Measurements from ENCODE around the gene NEFH.
A peak's percentile ranks its signal among the peaks of the same experiment; 100 is the strongest.

The NEFH gene

GRCh38 chr22:29463629-29464028, 16.4 kb upstream of the NEFH start:
- no peak overlapping the region for H3K9ac ChIP-seq (ENCODE audit: low read depth in 1 of 2, low read length in 2 of 2)
- no peaks in the 10 kb centered on the region for H3K9me3 ChIP-seq (ENCODE audit: control insufficient read depth in 2 of 2, low read length in 2 of 2)
- H3K27me3 ChIP-seq (ENCODE audit: control insufficient read depth in 2 of 2, insufficient read depth in 2 of 2, low read length in 2 of 2): peaks cover 4% of the 10 kb centered on the region in 2 donors
- no peak overlapping the region for H3K27ac ChIP-seq (ENCODE audit: low read depth in 2 of 2, low read length in 2 of 2)
- no peak overlapping the region for H3K4me3 ChIP-seq (ENCODE audit: low read length in 2 of 2)
- no peaks in the 10 kb centered on the region for H3K36me3 ChIP-seq (ENCODE audit: control insufficient read depth in 2 of 2, insufficient read depth in 2 of 2, low read length in 2 of 2)
- H3K4me1 ChIP-seq (ENCODE audit: control insufficient read depth in 2 of 2, insufficient read depth in 2 of 2, low read length in 2 of 2): no peaks in the 10 kb centered on the region

DNA sequence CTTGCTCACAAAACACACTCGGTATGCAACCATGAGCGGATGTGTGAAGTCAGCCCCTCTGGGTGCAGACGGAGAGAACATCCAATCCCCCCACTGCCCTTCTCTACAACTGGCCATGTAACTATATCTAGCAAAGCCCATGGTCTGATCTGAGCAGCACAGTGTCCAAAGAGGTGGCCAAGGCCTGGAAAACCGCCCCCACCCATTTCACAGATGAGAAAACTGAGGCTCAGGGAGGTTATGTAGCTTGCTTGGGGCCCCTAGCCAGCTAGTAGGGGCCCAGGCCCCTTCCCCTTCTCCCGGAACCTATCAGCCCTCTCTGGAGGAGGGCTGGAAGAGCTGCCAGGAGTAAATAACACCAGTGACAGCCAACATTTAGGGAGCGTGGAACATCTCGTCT, 15.4 kb upstream of the NEFH start:
- Histone ChIP-seq H3K4me3 (ENCODE audit: low read length in 2 of 2) (no peak overlapping the region), H3K4me1 (ENCODE audit: control insufficient read depth in 2 of 2, insufficient read depth in 2 of 2, low read length in 2 of 2) (no peaks in the 10 kb centered on the region), H3K9ac (ENCODE audit: low read depth in 1 of 2, low read length in 2 of 2) (no peak overlapping the region), H3K36me3 (ENCODE audit: control insufficient read depth in 2 of 2, insufficient read depth in 2 of 2, low read length in 2 of 2) (no peaks in the 10 kb centered on the region), H3K27ac (ENCODE audit: low read depth in 2 of 2, low read length in 2 of 2) (no peak overlapping the region), H3K9me3 (ENCODE audit: control insufficient read depth in 2 of 2, low read length in 2 of 2) (no peaks in the 10 kb centered on the region), H3K27me3 (ENCODE audit: control insufficient read depth in 2 of 2, insufficient read depth in 2 of 2, low read length in 2 of 2) (peaks cover 7 to 11% of the 10 kb centered on the region in 2 donors)

- Histone ChIP-seq H3K27ac (ENCODE audit: low read depth in 2 of 2, low read length in 2 of 2) (no peak overlapping the region), H3K9ac (ENCODE audit: low read depth in 1 of 2, low read length in 2 of 2) (no peak overlapping the region), H3K36me3 (ENCODE audit: control insufficient read depth in 2 of 2, insufficient read depth in 2 of 2, low read length in 2 of 2) (no peaks in the 10 kb centered on the region), H3K9me3 (ENCODE audit: control insufficient read depth in 2 of 2, low read length in 2 of 2) (no peaks in the 10 kb centered on the region), H3K4me3 (ENCODE audit: low read length in 2 of 2) (peak overlapping the region in 1 of 2 donors; percentile 22), H3K4me1 (ENCODE audit: control insufficient read depth in 2 of 2, insufficient read depth in 2 of 2, low read length in 2 of 2) (peaks cover 0 to 3% of the 10 kb centered on the region in 2 donors), H3K27me3 (ENCODE audit: control insufficient read depth in 2 of 2, insufficient read depth in 2 of 2, low read length in 2 of 2) (peaks cover 16 to 17% of the 10 kb centered on the region in 2 donors)
These were observed 10.3 kb upstream of the NEFH start for GRCh38 chr22:29469755-29470154.

DNA sequence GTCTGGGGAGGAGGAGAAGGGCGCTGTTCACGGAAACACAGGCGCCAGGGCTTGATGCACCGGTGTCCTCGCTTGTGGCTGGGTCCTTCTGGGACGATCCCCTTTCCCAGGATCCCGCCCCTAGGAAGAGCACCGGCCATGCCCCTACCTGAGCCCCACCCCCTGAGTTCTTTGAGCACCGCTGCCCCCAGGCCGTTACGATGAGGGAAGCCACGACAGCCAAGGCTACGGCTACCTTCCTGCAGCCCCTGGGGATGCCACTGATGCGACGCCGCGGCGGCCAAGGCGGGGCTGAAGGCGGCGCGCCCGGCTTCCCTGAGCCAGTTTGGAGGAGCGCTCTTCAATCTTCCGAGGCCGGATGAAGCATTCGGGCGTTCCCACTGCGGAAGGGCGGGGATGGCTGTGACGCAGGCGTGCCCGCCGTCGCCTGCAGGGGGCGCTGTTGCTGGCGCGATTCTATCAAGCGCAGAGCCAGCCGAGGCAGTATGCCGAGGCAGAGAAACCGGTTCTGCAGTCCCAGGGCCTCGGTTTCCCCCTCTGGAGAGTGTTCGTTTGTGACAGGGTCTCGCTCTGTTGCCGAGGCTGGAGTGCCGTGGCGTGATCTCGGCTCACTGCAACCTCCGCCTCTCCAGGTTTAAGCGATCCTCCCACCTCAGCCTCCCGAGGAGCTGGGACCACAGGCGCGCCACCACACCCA, 9.7 kb upstream of the NEFH start:
- Histone ChIP-seq H3K9me3 (ENCODE audit: control insufficient read depth in 2 of 2, low read length in 2 of 2) (no peaks in the 10 kb centered on the region), H3K4me1 (ENCODE audit: control insufficient read depth in 2 of 2, insufficient read depth in 2 of 2, low read length in 2 of 2) (peaks cover 0 to 3% of the 10 kb centered on the region in 2 donors), H3K27ac (ENCODE audit: low read depth in 2 of 2, low read length in 2 of 2) (no peak overlapping the region), H3K36me3 (ENCODE audit: control insufficient read depth in 2 of 2, insufficient read depth in 2 of 2, low read length in 2 of 2) (no peaks in the 10 kb centered on the region), H3K27me3 (ENCODE audit: control insufficient read depth in 2 of 2, insufficient read depth in 2 of 2, low read length in 2 of 2) (peaks cover 16 to 17% of the 10 kb centered on the region in 2 donors), H3K4me3 (ENCODE audit: low read length in 2 of 2) (peak overlapping the region; percentile 22 to 42), H3K9ac (ENCODE audit: low read depth in 1 of 2, low read length in 2 of 2) (no peak overlapping the region)

- H3K4me3 ChIP-seq (ENCODE audit: low read length in 2 of 2): no peak overlapping the region
- H3K27me3 ChIP-seq (ENCODE audit: control insufficient read depth in 2 of 2, insufficient read depth in 2 of 2, low read length in 2 of 2): peaks cover 22 to 25% of the 10 kb centered on the region in 2 donors
- H3K27ac ChIP-seq (ENCODE audit: low read depth in 2 of 2, low read length in 2 of 2): no peak overlapping the region
- H3K36me3 ChIP-seq (ENCODE audit: control insufficient read depth in 2 of 2, insufficient read depth in 2 of 2, low read length in 2 of 2): no peaks in the 10 kb centered on the region
- H3K9me3 ChIP-seq (ENCODE audit: control insufficient read depth in 2 of 2, low read length in 2 of 2): no peaks in the 10 kb centered on the region
- no peak overlapping the region for H3K9ac ChIP-seq (ENCODE audit: low read depth in 1 of 2, low read length in 2 of 2)
- peaks cover 0 to 3% of the 10 kb centered on the region in 2 donors for H3K4me1 ChIP-seq (ENCODE audit: control insufficient read depth in 2 of 2, insufficient read depth in 2 of 2, low read length in 2 of 2)
These were observed 7.0 kb upstream of the NEFH start for GRCh38 chr22:29473001-29473400.

DNA sequence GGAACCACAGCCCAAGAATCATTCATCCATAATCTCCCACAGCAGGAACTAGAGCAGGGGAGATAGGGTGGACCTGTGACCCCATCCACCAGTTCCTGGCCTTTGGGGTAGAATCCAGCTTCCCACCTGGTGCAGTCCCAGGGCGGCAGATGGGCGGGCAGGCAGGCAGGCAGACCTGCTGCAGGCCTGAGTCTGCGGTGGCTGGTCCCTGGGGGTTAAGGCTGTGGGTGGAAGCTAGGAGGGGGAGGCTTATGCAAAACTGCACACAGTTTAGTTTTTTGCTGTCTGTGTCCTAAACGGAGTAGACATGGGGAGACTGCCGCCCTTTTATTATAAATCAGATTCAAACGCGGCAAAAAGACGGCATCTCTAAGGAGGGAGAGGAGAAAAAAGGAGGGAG, 4.5 kb upstream of the NEFH start:
- Histone ChIP-seq H3K9me3 (ENCODE audit: control insufficient read depth in 2 of 2, low read length in 2 of 2) (no peaks in the 10 kb centered on the region), H3K36me3 (ENCODE audit: control insufficient read depth in 2 of 2, insufficient read depth in 2 of 2, low read length in 2 of 2) (no peaks in the 10 kb centered on the region), H3K4me1 (ENCODE audit: control insufficient read depth in 2 of 2, insufficient read depth in 2 of 2, low read length in 2 of 2) (peaks cover 0 to 4% of the 10 kb centered on the region in 2 donors), H3K9ac (ENCODE audit: low read depth in 1 of 2, low read length in 2 of 2) (no peak overlapping the region), H3K4me3 (ENCODE audit: low read length in 2 of 2) (no peak overlapping the region), H3K27me3 (ENCODE audit: control insufficient read depth in 2 of 2, insufficient read depth in 2 of 2, low read length in 2 of 2) (peaks cover 28 to 31% of the 10 kb centered on the region in 2 donors), H3K27ac (ENCODE audit: low read depth in 2 of 2, low read length in 2 of 2) (no peak overlapping the region)

DNA sequence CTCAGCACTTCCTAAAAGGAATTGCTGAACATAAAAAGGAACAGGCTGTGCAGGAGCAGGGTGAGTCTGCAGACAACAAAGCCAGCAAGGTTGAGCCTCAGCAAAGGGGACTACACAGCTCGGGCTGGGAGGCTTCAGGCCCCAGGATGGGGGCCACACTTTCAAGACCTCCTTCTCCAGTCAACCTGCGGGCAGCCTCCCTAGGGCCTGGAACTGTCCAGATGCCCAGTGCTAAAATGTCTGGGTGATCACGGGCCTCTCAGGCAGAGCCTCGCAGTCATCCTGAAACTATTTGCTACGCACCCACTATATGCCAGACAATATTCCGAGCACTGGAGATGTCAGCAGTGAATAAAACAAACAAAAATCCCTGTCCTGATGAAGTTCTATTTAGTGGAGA, 3.9 kb upstream of the NEFH start:
- H3K27ac ChIP-seq (ENCODE audit: low read depth in 2 of 2, low read length in 2 of 2): no peak overlapping the region
- peaks cover 34 to 35% of the 10 kb centered on the region in 2 donors for H3K27me3 ChIP-seq (ENCODE audit: control insufficient read depth in 2 of 2, insufficient read depth in 2 of 2, low read length in 2 of 2)
- peaks cover 0 to 4% of the 10 kb centered on the region in 2 donors for H3K4me1 ChIP-seq (ENCODE audit: control insufficient read depth in 2 of 2, insufficient read depth in 2 of 2, low read length in 2 of 2)
- no peaks in the 10 kb centered on the region for H3K9me3 ChIP-seq (ENCODE audit: control insufficient read depth in 2 of 2, low read length in 2 of 2)
- H3K36me3 ChIP-seq (ENCODE audit: control insufficient read depth in 2 of 2, insufficient read depth in 2 of 2, low read length in 2 of 2): no peaks in the 10 kb centered on the region
- no peak overlapping the region for H3K4me3 ChIP-seq (ENCODE audit: low read length in 2 of 2)
- no peak overlapping the region for H3K9ac ChIP-seq (ENCODE audit: low read depth in 1 of 2, low read length in 2 of 2)

DNA sequence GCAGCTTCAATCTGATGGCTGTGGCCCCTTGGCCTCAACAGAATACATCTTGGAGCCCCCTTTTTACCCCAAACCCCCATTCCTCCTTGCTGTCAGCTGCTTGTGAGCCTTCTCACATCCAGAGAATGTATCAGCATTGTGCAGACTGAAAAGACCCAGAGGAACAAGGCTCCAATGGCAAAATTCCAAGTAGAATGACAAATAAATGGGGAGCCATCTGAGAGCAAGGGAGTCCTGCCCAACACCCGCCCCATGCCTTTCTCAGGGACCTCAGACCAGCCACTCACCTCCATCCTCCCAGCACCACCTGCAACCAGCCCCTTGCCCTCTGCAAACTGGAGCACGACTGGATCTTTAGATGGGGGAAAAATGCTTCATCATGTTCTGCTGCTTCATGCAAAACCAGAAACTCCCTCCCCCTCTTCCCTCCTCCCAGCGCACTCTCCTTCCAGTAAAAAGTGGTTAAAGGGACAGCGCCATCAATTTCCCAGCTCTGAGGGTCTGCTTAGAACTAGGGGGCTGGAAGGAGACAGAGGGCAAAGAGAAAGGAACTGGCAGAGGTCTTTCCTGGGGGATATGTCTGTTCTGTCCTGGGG, 2.2 kb upstream of the NEFH start:
- Histone ChIP-seq H3K9ac (ENCODE audit: low read depth in 1 of 2, low read length in 2 of 2) (no peak overlapping the region), H3K4me3 (ENCODE audit: low read length in 2 of 2) (no peak overlapping the region), H3K4me1 (ENCODE audit: control insufficient read depth in 2 of 2, insufficient read depth in 2 of 2, low read length in 2 of 2) (peaks cover 0 to 4% of the 10 kb centered on the region in 2 donors), H3K9me3 (ENCODE audit: control insufficient read depth in 2 of 2, low read length in 2 of 2) (no peaks in the 10 kb centered on the region), H3K27ac (ENCODE audit: low read depth in 2 of 2, low read length in 2 of 2) (no peak overlapping the region), H3K27me3 (ENCODE audit: control insufficient read depth in 2 of 2, insufficient read depth in 2 of 2, low read length in 2 of 2) (peaks cover 35 to 43% of the 10 kb centered on the region in 2 donors), H3K36me3 (ENCODE audit: control insufficient read depth in 2 of 2, insufficient read depth in 2 of 2, low read length in 2 of 2) (no peaks in the 10 kb centered on the region)

DNA sequence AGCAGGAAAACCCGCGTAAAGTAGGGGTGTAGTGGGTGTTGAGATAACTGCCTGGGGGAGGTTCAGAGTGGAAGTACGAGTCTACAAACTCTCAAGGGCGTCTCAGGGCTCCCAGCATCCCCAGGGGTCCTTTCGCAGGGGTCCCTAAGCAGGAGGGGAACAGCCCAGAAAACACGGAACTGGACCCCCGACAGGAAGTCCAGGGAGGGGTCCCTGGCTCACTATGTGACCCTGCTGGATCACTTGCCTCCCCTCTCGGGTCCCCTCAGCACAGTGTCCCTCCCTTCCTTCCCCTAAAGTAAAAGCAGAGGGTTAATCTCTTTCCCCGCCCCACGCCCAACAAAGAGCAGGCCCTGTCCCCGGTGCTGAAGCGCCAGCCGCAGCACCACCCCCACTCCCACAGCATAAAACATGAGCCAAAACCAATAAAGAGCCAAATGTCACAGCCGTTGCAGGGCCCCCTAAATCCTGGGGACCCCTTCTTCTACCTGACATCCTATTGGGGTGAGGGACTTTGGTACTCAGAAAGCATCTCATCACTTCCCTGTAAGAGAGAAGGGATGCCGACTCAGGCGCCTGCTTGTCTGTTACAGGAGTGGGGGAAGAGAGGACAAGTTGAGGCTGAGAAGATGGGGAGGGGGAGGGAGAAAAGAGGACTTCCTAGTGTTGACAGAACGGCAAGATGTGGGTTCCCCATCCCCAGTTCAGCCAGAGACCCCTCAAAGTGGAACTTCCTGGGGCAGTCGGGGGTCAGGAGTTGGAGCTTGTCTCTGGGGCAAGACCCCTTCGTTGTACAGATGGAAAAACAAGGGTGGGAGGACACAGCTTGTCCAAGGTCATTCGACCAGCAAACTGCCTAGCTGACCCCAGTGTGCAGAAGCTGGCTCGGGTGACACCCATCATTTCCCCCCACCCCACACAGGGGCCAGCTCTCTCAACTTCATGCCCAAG, 1.4 kb upstream of the NEFH start:
- H3K36me3 ChIP-seq (ENCODE audit: control insufficient read depth in 2 of 2, insufficient read depth in 2 of 2, low read length in 2 of 2): no peaks in the 10 kb centered on the region
- no peak overlapping the region for H3K27ac ChIP-seq (ENCODE audit: low read depth in 2 of 2, low read length in 2 of 2)
- peaks cover 35 to 43% of the 10 kb centered on the region in 2 donors for H3K27me3 ChIP-seq (ENCODE audit: control insufficient read depth in 2 of 2, insufficient read depth in 2 of 2, low read length in 2 of 2)
- no peaks in the 10 kb centered on the region for H3K9me3 ChIP-seq (ENCODE audit: control insufficient read depth in 2 of 2, low read length in 2 of 2)
- no peak overlapping the region for H3K9ac ChIP-seq (ENCODE audit: low read depth in 1 of 2, low read length in 2 of 2)
- H3K4me3 ChIP-seq (ENCODE audit: low read length in 2 of 2): no peak overlapping the region
- peaks cover 0 to 4% of the 10 kb centered on the region in 2 donors for H3K4me1 ChIP-seq (ENCODE audit: control insufficient read depth in 2 of 2, insufficient read depth in 2 of 2, low read length in 2 of 2)

DNA sequence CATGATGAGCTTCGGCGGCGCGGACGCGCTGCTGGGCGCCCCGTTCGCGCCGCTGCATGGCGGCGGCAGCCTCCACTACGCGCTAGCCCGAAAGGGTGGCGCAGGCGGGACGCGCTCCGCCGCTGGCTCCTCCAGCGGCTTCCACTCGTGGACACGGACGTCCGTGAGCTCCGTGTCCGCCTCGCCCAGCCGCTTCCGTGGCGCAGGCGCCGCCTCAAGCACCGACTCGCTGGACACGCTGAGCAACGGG, 169 bp downstream of the NEFH start:
- H3K9ac ChIP-seq (ENCODE audit: low read depth in 1 of 2, low read length in 2 of 2): no peak overlapping the region

More for the DNA sequence above, 169 bp downstream of the NEFH start:
- peaks cover 0 to 4% of the 10 kb centered on the region in 2 donors for H3K4me1 ChIP-seq (ENCODE audit: control insufficient read depth in 2 of 2, insufficient read depth in 2 of 2, low read length in 2 of 2)
- no peaks in the 10 kb centered on the region for H3K36me3 ChIP-seq (ENCODE audit: control insufficient read depth in 2 of 2, insufficient read depth in 2 of 2, low read length in 2 of 2)
- H3K27ac ChIP-seq (ENCODE audit: low read depth in 2 of 2, low read length in 2 of 2): no peak overlapping the region
- no peak overlapping the region for H3K4me3 ChIP-seq (ENCODE audit: low read length in 2 of 2)
- peaks cover 35 to 43% of the 10 kb centered on the region in 2 donors for H3K27me3 ChIP-seq (ENCODE audit: control insufficient read depth in 2 of 2, insufficient read depth in 2 of 2, low read length in 2 of 2)
- no peaks in the 10 kb centered on the region for H3K9me3 ChIP-seq (ENCODE audit: control insufficient read depth in 2 of 2, low read length in 2 of 2)

All from mucosa of rectum (tissue), 2 donors.